ENCODE measurements around the gene CYFIP2.

Gene CYFIP2

GRCh38 chr5:157285310-157286035 lies 19.6 kb downstream of the CYFIP2 start:
- no peak overlapping the region for H3K4me3 ChIP-seq (replicated peaks; ENCODE audit: low read depth, low read length)
- no peak for TF ChIP-seq CTCF (IDR thresholded peaks at IDR 0.05; ENCODE audit: low read length, missing control alignments)
- no peak for DNase-seq (ENCODE audit: low read depth)

- DNase-seq (ENCODE audit: low read depth), result no peak
- H3K4me3 ChIP-seq (replicated peaks; ENCODE audit: low read depth, low read length), result no peak overlapping the region
- no peak for TF ChIP-seq CTCF (IDR thresholded peaks at IDR 0.05; ENCODE audit: low read length, missing control alignments)
Observed at GRCh38 chr5:157286761-157287211, 20.9 kb downstream of the CYFIP2 start.

- DNase-seq (ENCODE audit: low read depth), result no peak
- H3K4me3 ChIP-seq (replicated peaks; ENCODE audit: low read depth, low read length), result no peak overlapping the region
- TF ChIP-seq CTCF (IDR thresholded peaks at IDR 0.05; ENCODE audit: low read length, missing control alignments), result no peak
Observed at GRCh38 chr5:157288405-157289163, 22.7 kb downstream of the CYFIP2 start.

- TF ChIP-seq CTCF (IDR thresholded peaks at IDR 0.05; ENCODE audit: low read length, missing control alignments), result no peak
- DNase-seq (ENCODE audit: low read depth), result no peak
- H3K4me3 ChIP-seq (replicated peaks; ENCODE audit: low read depth, low read length), result no peak overlapping the region
Observed at GRCh38 chr5:157289164-157289819, 23.4 kb downstream of the CYFIP2 start.

- DNase-seq (ENCODE audit: low read depth), result peak; percentile 10
- H3K4me3 ChIP-seq (replicated peaks; ENCODE audit: low read depth, low read length), result no peak overlapping the region
- TF ChIP-seq CTCF (IDR thresholded peaks at IDR 0.05; ENCODE audit: low read length, missing control alignments), result no peak
Observed at GRCh38 chr5:157290156-157290980, 24.4 kb downstream of the CYFIP2 start.

GRCh38 chr5:157290981-157291711 lies 25.2 kb downstream of the CYFIP2 start:
- no peak overlapping the region for H3K4me3 ChIP-seq (replicated peaks; ENCODE audit: low read depth, low read length)
- no peak for TF ChIP-seq CTCF (IDR thresholded peaks at IDR 0.05; ENCODE audit: low read length, missing control alignments)
- no peak for DNase-seq (ENCODE audit: low read depth)

Measured in fibroblast of pulmonary artery (primary cell).